GM21825 (cell line): ENCODE data around the gene DCANP1.

ENCODE experiments used
- ATAC-seq: cut with Tn5 transposase; IDR thresholded peaks from one replicate; pipeline ENCODE4 v1.9.1; 2021; ENCODE audit warnings: mild to moderate bottlenecking, moderate library complexity; ENCODE audit not compliant: unreplicated experiment

DCANP1 gene

GRCh38 chr5:135442431-135443160 is 4.6 kb downstream of the DCANP1 start:
- ATAC-seq, result no peak

GRCh38 chr5:135441919-135442318 is 5.2 kb downstream of the DCANP1 start:
- ATAC-seq, result no peak

- no peak for ATAC-seq
These were observed 5.8 kb downstream of the DCANP1 start for GRCh38 chr5:135441350-135441831.

GRCh38 chr5:135440916-135441315 is 6.2 kb downstream of the DCANP1 start:
- ATAC-seq, result no peak

GRCh38 chr5:135439231-135440205 is 7.6 kb downstream of the DCANP1 start:
- ATAC-seq, result no peak

GRCh38 chr5:135438636-135439221 is 8.4 kb downstream of the DCANP1 start:
- ATAC-seq, result no peak

- no peak for ATAC-seq
These were observed 9.2 kb downstream of the DCANP1 start for GRCh38 chr5:135437796-135438560.

GRCh38 chr5:135437422-135437795 is 9.7 kb downstream of the DCANP1 start:
- no peak for ATAC-seq

GRCh38 chr5:135436951-135437418 is 10.2 kb downstream of the DCANP1 start:
- ATAC-seq, result no peak

- ATAC-seq, result no peak
These were observed 11.4 kb downstream of the DCANP1 start for GRCh38 chr5:135435467-135436330.

GRCh38 chr5:135434591-135435466 is 12.3 kb downstream of the DCANP1 start:
- ATAC-seq, result no peak

- ATAC-seq, result no peak
These were observed 13.3 kb downstream of the DCANP1 start for GRCh38 chr5:135433681-135434426.

GRCh38 chr5:135432113-135432512 is 15.0 kb downstream of the DCANP1 start:
- ATAC-seq, result no peak

GRCh38 chr5:135430135-135430437 is 17.1 kb downstream of the DCANP1 start:
- ATAC-seq, result no peak

- ATAC-seq, result no peak
These were observed 17.6 kb downstream of the DCANP1 start for GRCh38 chr5:135429301-135430134.

GRCh38 chr5:135428586-135428985 is 18.6 kb downstream of the DCANP1 start:
- ATAC-seq, result no peak
